Type B pancreatic cell (in vitro differentiated cells): ENCODE data around the gene KLHL29. TPM values are rescaled to one million over a fixed set of nuclear protein-coding genes. Genes with fewer than 3 reads are reported as not detected.
A peak's percentile ranks its signal among the peaks of the same experiment; 100 is the strongest.

Source experiments
- DNase-seq: peaks from one replicate; pipeline ENCODE4 v3.0.0; 2021; ENCODE audit warnings: mixed read lengths; ENCODE audit not compliant: unreplicated experiment; ENCODE audit errors: extremely low spot score
- H3K27ac Mint-ChIP-seq: 2 replicates; pipeline ENCODE4 v1.8.0; 2021; ENCODE audit warnings: mild to moderate bottlenecking, mixed read lengths
- H3K27me3 Mint-ChIP-seq: 2 replicates; pipeline ENCODE4 v1.8.0; 2021; ENCODE audit warnings: mixed read lengths
- H3K36me3 Mint-ChIP-seq: 2 replicates; pipeline ENCODE4 v1.8.0; 2021; ENCODE audit warnings: mixed read lengths
- H3K4me1 Mint-ChIP-seq: one replicate; pipeline ENCODE4 v1.8.0; 2021; ENCODE audit warnings: mixed read lengths; ENCODE audit not compliant: unreplicated experiment
- H3K4me3 Mint-ChIP-seq: 2 replicates; pipeline ENCODE4 v1.8.0; 2021; ENCODE audit warnings: mild to moderate bottlenecking, mixed read lengths
- H3K9me3 Mint-ChIP-seq: 2 replicates; pipeline ENCODE4 v1.8.0; 2021; ENCODE audit warnings: mixed read lengths
- total RNA-seq: library from RNA; stranded (reverse); gene quantifications from 2 replicates; pipeline ENCODE4 v1.2.1, GENCODE V29; 2021; ENCODE audit warnings: low replicate concordance
- TF ChIP-seq, protein P1 (sequence below): fragments of 200-600 bp; sonication (generic); conservative IDR thresholded peaks from 2 replicates; pipeline ENCODE4 v1.5.0; 2021; ENCODE audit warnings: antibody characterized with exemption, mild to moderate bottlenecking

The KLHL29 gene
- total RNA-seq, 1 donor from 2014 or later, result 24.1 TPM

DNA sequence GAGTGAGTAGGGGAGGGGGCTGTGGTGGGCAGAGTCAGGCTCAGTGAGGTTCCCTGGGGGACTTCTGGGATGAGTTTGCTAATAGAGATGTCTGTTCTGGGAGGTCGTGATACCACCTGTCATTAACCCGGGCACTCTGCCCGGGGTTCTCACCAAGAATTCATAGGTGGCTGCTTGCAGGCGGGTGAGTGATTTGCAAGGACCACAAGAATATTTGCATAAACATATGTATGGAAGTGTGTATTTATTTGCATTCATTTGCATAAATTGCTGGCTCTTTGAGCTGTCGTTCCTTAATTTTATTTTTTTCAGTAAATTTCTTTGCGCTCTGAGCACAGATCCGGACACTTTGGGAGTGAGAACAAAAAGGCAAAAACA, 282.0 kb downstream of the KLHL29 start:
- no peak overlapping the region for H3K27ac Mint-ChIP-seq
- peaks cover 3% of the 10 kb centered on the region for H3K36me3 Mint-ChIP-seq
- TF ChIP-seq, protein P1, sequence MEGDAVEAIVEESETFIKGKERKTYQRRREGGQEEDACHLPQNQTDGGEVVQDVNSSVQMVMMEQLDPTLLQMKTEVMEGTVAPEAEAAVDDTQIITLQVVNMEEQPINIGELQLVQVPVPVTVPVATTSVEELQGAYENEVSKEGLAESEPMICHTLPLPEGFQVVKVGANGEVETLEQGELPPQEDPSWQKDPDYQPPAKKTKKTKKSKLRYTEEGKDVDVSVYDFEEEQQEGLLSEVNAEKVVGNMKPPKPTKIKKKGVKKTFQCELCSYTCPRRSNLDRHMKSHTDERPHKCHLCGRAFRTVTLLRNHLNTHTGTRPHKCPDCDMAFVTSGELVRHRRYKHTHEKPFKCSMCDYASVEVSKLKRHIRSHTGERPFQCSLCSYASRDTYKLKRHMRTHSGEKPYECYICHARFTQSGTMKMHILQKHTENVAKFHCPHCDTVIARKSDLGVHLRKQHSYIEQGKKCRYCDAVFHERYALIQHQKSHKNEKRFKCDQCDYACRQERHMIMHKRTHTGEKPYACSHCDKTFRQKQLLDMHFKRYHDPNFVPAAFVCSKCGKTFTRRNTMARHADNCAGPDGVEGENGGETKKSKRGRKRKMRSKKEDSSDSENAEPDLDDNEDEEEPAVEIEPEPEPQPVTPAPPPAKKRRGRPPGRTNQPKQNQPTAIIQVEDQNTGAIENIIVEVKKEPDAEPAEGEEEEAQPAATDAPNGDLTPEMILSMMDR, result no peak
- no peak overlapping the region for H3K4me3 Mint-ChIP-seq
- H3K27me3 Mint-ChIP-seq, result no peaks in the 10 kb centered on the region
- DNase-seq, result no peak
- peaks cover 9% of the 10 kb centered on the region for H3K4me1 Mint-ChIP-seq
- no peaks in the 10 kb centered on the region for H3K9me3 Mint-ChIP-seq

DNA sequence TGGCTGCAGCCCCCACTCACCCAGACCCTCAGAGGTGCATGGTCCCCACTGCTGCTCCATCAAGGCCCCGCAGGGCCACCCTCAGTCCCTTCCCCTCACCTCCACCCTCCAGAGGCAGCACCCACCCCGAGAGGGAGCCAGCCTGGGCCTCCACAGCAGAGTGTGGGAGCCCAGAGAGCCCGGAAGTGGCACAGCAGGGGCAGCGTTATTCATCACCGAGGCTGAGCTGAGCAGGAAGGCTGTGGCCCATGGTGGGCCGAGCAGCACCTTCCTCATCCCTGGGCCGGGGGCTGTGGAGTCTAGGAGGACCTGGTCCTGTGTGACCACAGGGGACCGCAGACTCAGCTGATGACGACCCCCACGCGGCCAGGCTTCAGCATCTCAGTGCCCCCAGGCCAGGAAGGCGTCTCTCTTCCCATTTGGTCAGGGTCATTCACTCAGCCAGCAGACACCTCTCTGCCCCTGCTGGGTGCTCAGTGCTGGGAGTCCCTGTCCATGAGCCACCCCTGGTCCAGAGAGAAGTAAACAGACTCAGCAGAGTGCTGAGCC, 283.9 kb downstream of the KLHL29 start:
- H3K27ac Mint-ChIP-seq, result no peak overlapping the region
- no peaks in the 10 kb centered on the region for H3K27me3 Mint-ChIP-seq
- H3K4me1 Mint-ChIP-seq, result peaks cover 9% of the 10 kb centered on the region

DNA sequence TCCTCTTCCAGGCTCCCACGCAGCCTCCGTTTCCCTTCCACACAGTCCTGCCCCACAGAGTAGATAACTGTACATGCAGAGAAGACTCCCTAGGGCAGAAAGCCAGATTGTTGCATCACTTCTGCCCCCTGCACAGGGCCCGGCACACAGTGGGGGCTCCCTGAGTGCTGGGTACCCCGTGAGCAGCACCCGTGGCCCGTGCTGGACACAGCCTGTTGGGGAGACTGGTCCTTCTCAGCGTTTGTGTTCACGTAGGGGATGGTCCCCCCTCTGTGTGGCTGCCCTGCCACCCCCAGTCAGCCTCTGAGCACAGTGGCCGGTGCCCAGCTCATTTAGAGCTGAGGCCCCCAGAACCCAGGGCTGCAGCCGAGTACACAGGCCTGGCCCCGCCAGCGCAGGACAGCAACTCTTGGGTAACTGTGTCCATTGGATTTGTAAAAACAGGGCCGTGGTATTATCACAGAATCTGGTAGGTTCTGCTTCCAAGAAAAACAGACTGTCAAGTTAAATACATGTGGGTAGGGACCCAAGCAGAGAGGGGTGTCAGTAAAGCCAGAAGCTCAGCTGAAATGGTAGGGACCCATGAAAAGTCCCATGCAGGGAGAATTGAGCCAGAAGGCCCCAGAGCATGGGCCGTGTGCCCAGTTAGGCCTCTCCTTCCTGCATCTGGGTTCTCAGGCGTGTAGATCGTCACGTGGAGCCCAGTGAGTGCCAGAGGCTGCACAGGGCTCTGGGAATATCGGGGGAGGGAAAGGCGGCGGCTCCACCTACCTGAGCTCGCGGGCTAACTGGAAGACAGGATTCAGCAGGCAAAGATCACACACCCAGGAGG, 284.6 kb downstream of the KLHL29 start:
- peaks cover 10% of the 10 kb centered on the region for H3K36me3 Mint-ChIP-seq
- DNase-seq, result no peak
- H3K4me1 Mint-ChIP-seq, result peaks cover 9% of the 10 kb centered on the region
- TF ChIP-seq, protein P1, result no peak
- no peak overlapping the region for H3K27ac Mint-ChIP-seq
- H3K27me3 Mint-ChIP-seq, result no peaks in the 10 kb centered on the region
- H3K4me3 Mint-ChIP-seq, result no peak overlapping the region
- H3K9me3 Mint-ChIP-seq, result no peaks in the 10 kb centered on the region

More for the DNA sequence above, 283.9 kb downstream of the KLHL29 start:
- H3K4me3 Mint-ChIP-seq, result no peak overlapping the region
- no peaks in the 10 kb centered on the region for H3K9me3 Mint-ChIP-seq
- H3K36me3 Mint-ChIP-seq, result peaks cover 10% of the 10 kb centered on the region
- DNase-seq, result no peak
- TF ChIP-seq, protein P1, result no peak

DNA sequence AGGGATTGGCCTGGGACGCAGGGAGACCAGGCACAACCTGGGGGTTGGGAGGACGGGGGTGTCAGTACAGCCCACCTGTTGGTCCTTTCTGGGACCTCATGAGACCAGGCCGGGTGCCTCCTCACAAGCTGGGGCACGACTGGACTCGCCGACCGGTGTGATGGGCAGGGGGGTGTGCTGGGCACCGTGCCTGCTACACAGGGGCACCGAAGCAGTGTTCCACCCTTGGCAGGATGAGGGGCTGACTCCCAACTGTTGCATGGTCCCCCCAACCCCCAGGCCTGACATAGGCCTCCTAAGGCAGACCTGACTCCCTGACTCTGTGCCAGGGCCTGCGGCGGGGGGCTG, 285.2 kb downstream of the KLHL29 start:
- DNase-seq, result no peak
- TF ChIP-seq, protein P1, result no peak
- peaks cover 10% of the 10 kb centered on the region for H3K36me3 Mint-ChIP-seq
- no peaks in the 10 kb centered on the region for H3K27me3 Mint-ChIP-seq
- H3K9me3 Mint-ChIP-seq, result no peaks in the 10 kb centered on the region
- H3K4me3 Mint-ChIP-seq, result no peak overlapping the region
- H3K27ac Mint-ChIP-seq, result no peak overlapping the region
- peaks cover 9% of the 10 kb centered on the region for H3K4me1 Mint-ChIP-seq

DNA sequence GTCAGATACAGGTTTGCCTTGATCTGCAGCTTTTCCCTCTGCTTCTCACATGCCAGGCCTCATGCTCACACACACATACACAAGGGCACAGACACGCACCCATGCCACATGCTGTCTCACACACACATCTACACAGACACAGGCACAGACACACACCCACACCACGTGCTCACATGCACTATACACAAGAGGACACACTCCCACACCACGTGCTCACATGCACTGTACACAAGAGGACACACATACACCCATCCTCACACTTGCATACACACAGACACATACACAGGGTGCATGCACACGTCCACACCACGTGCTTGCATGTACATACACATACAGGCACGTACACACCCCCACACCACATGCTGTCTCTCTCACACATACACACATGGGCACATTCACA, 288.1 kb downstream of the KLHL29 start:
- Mint-ChIP-seq H3K4me3 (no peak overlapping the region), H3K36me3 (peaks cover 13% of the 10 kb centered on the region), H3K27me3 (no peaks in the 10 kb centered on the region), H3K27ac (peak overlapping the region; percentile 6), H3K9me3 (no peaks in the 10 kb centered on the region), H3K4me1 (peaks cover 9% of the 10 kb centered on the region)
- DNase-seq, result no peak
- TF ChIP-seq, protein P1, result no peak
